WTC11 (cell line): Measurements from ENCODE around the gene NRIP2. TPM values are rescaled to one million over a fixed set of nuclear protein-coding genes. Genes with fewer than 3 reads are reported as not detected.

ENCODE experiments used
- ATF1 ChIP-seq: sonication (generic); formaldehyde crosslinking; IDR thresholded peaks from 2 replicates; pipeline ENCODE4 v1.8.1; 2023; ENCODE audit warnings: mild to moderate bottlenecking, moderate library complexity, missing genetic modification reagents
- CREM ChIP-seq: sonication (generic); formaldehyde crosslinking; IDR thresholded peaks from 2 replicates; pipeline ENCODE4 v1.8.1; 2022; ENCODE audit warnings: mild to moderate bottlenecking, missing genetic modification reagents, moderate library complexity
- ELF4 ChIP-seq: sonication (generic); formaldehyde crosslinking; IDR thresholded peaks from 2 replicates; pipeline ENCODE4 v1.8.1; 2022; ENCODE audit warnings: low read depth, mild to moderate bottlenecking, moderate library complexity, missing genetic modification reagents
- HMGA2 ChIP-seq: fragments of 250-450 bp; sonication (Bioruptor Pico); IDR thresholded peaks from 2 replicates; pipeline ENCODE4 v1.4.0; 2021; ENCODE audit warnings: mild to moderate bottlenecking, moderate library complexity
- IRF2 ChIP-seq: sonication (generic); formaldehyde crosslinking; IDR thresholded peaks from 2 replicates; pipeline ENCODE4 v1.8.0; 2022; ENCODE audit warnings: low read depth, missing genetic modification reagents, borderline replicate concordance
- KAT7 ChIP-seq: sonication (generic); formaldehyde crosslinking; IDR thresholded peaks from 2 replicates; pipeline ENCODE4 v1.8.1; 2023; ENCODE audit warnings: missing genetic modification reagents, mild to moderate bottlenecking, borderline replicate concordance
- MAX ChIP-seq: sonication (generic); formaldehyde crosslinking; IDR thresholded peaks from 2 replicates; pipeline ENCODE4 v1.8.0; 2022; ENCODE audit warnings: mild to moderate bottlenecking, missing genetic modification reagents
- NFYB ChIP-seq: sonication (generic); formaldehyde crosslinking; conservative IDR thresholded peaks from 2 replicates; pipeline ENCODE4 v1.8.0; 2022; ENCODE audit warnings: low read depth, missing genetic modification reagents
- PRDM15 ChIP-seq: sonication (generic); formaldehyde crosslinking; IDR thresholded peaks from 2 replicates; pipeline ENCODE4 v1.8.0; 2022; ENCODE audit warnings: missing genetic modification reagents
- PRRX2 ChIP-seq: fragments of 250-450 bp; sonication (Bioruptor Pico); IDR thresholded peaks from 2 replicates; pipeline ENCODE4 v1.8.0; 2021; ENCODE audit warnings: mild to moderate bottlenecking
- SMAD3 ChIP-seq: sonication (generic); formaldehyde crosslinking; IDR thresholded peaks from 2 replicates; pipeline ENCODE4 v1.8.0; 2022; ENCODE audit warnings: missing genetic modification reagents, mild to moderate bottlenecking, borderline replicate concordance
- TEAD4 ChIP-seq: sonication (generic); formaldehyde crosslinking; IDR thresholded peaks from 2 replicates; pipeline ENCODE4 v1.8.0; 2022; ENCODE audit warnings: mild to moderate bottlenecking, missing genetic modification reagents
- ZBTB21 ChIP-seq: sonication (generic); formaldehyde crosslinking; IDR thresholded peaks from 2 replicates; pipeline ENCODE4 v1.8.1; 2023; ENCODE audit warnings: mild to moderate bottlenecking, missing genetic modification reagents, borderline replicate concordance
- ZNF232 ChIP-seq: sonication (generic); formaldehyde crosslinking; IDR thresholded peaks from 2 replicates; pipeline ENCODE4 v1.8.0; 2022; ENCODE audit warnings: mild to moderate bottlenecking, missing genetic modification reagents
- ZNF317 ChIP-seq: sonication (generic); formaldehyde crosslinking; IDR thresholded peaks from 2 replicates; pipeline ENCODE4 v1.8.1; 2023; ENCODE audit warnings: low read depth, mild to moderate bottlenecking, moderate library complexity, missing genetic modification reagents, borderline replicate concordance
- ZNF396 ChIP-seq: fragments of 250-450 bp; sonication (Bioruptor Pico); IDR thresholded peaks from 2 replicates; pipeline ENCODE4 v1.8.0; 2021; ENCODE audit warnings: mild to moderate bottlenecking, moderate library complexity, borderline replicate concordance
- ZNF423 ChIP-seq: fragments of 250-450 bp; sonication (Bioruptor Pico); IDR thresholded peaks from 2 replicates; pipeline ENCODE4 v2.1.2; 2022; ENCODE audit warnings: mild to moderate bottlenecking, moderate library complexity
- total RNA-seq: library from RNA; stranded (reverse); gene quantifications from 3 replicates; pipeline ENCODE4 v1.2.3, GENCODE V29; 2021
- TF ChIP-seq, protein P1 (sequence below): fragments of 250-450 bp; sonication (Bioruptor Pico); IDR thresholded peaks from 2 replicates; pipeline ENCODE4 v1.9.0; 2021; ENCODE audit warnings: mild to moderate bottlenecking
- TF ChIP-seq, protein P2 (sequence below): sonication (generic); formaldehyde crosslinking; IDR thresholded peaks from 2 replicates; pipeline ENCODE4 v1.8.0; 2023; ENCODE audit warnings: missing genetic modification reagents
- TF ChIP-seq, protein P3 (sequence below): sonication (generic); formaldehyde crosslinking; IDR thresholded peaks from 2 replicates; pipeline ENCODE4 v1.8.1; 2023; ENCODE audit warnings: mild to moderate bottlenecking, missing genetic modification reagents
- TF ChIP-seq, protein P4 (sequence below): sonication (generic); formaldehyde crosslinking; conservative IDR thresholded peaks from 2 replicates; pipeline ENCODE4 v1.8.1; 2023; ENCODE audit warnings: mild to moderate bottlenecking, low read depth, missing genetic modification reagents, moderate library complexity
- TF ChIP-seq, protein P5 (sequence below): sonication (generic); formaldehyde crosslinking; IDR thresholded peaks from 2 replicates; pipeline ENCODE4 v1.8.0; 2023; ENCODE audit warnings: missing genetic modification reagents, mild to moderate bottlenecking, borderline replicate concordance

The NRIP2 gene
- total RNA-seq, 1 experiment from 2014 or later = not detected

- TF ChIP-seq, protein P1, sequence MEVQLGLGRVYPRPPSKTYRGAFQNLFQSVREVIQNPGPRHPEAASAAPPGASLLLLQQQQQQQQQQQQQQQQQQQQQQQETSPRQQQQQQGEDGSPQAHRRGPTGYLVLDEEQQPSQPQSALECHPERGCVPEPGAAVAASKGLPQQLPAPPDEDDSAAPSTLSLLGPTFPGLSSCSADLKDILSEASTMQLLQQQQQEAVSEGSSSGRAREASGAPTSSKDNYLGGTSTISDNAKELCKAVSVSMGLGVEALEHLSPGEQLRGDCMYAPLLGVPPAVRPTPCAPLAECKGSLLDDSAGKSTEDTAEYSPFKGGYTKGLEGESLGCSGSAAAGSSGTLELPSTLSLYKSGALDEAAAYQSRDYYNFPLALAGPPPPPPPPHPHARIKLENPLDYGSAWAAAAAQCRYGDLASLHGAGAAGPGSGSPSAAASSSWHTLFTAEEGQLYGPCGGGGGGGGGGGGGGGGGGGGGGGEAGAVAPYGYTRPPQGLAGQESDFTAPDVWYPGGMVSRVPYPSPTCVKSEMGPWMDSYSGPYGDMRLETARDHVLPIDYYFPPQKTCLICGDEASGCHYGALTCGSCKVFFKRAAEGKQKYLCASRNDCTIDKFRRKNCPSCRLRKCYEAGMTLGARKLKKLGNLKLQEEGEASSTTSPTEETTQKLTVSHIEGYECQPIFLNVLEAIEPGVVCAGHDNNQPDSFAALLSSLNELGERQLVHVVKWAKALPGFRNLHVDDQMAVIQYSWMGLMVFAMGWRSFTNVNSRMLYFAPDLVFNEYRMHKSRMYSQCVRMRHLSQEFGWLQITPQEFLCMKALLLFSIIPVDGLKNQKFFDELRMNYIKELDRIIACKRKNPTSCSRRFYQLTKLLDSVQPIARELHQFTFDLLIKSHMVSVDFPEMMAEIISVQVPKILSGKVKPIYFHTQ (CRISPR knock-in tag) = no peak
- TF ChIP-seq KAT7 (CRISPR knock-in tag) (no peak; the same call in 1 of the 2 replicates), PRDM15 (CRISPR knock-in tag) (no peak), ELF4 (CRISPR knock-in tag) (peak; percentile 88; the same call in 1 of the 2 replicates), IRF2 (no peak), MAX (CRISPR knock-in tag) (peak; percentile 70; the same call in 1 of the 2 replicates), ZNF423 (CRISPR knock-in tag) (no peak), NFYB (peak; percentile 35; the same call in 1 of the 2 replicates), HMGA2 (CRISPR knock-in tag) (no peak), PRRX2 (CRISPR knock-in tag) (no peak), TEAD4 (CRISPR knock-in tag) (no peak), ZNF232 (CRISPR knock-in tag) (peak; percentile 9; the same call in 1 of the 2 replicates), ZNF317 (CRISPR knock-in tag) (no peak), ATF1 (CRISPR knock-in tag) (no peak), SMAD3 (no peak; the same call in 1 of the 2 replicates), ZBTB21 (CRISPR knock-in tag) (peak; percentile 73; the same call in 1 of the 2 replicates), CREM (CRISPR knock-in tag) (no peak), ZNF396 (CRISPR knock-in tag) (no peak)
- TF ChIP-seq, protein P2, sequence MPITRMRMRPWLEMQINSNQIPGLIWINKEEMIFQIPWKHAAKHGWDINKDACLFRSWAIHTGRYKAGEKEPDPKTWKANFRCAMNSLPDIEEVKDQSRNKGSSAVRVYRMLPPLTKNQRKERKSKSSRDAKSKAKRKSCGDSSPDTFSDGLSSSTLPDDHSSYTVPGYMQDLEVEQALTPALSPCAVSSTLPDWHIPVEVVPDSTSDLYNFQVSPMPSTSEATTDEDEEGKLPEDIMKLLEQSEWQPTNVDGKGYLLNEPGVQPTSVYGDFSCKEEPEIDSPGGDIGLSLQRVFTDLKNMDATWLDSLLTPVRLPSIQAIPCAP (CRISPR knock-in tag) = peak; percentile 90
- TF ChIP-seq, protein P3, sequence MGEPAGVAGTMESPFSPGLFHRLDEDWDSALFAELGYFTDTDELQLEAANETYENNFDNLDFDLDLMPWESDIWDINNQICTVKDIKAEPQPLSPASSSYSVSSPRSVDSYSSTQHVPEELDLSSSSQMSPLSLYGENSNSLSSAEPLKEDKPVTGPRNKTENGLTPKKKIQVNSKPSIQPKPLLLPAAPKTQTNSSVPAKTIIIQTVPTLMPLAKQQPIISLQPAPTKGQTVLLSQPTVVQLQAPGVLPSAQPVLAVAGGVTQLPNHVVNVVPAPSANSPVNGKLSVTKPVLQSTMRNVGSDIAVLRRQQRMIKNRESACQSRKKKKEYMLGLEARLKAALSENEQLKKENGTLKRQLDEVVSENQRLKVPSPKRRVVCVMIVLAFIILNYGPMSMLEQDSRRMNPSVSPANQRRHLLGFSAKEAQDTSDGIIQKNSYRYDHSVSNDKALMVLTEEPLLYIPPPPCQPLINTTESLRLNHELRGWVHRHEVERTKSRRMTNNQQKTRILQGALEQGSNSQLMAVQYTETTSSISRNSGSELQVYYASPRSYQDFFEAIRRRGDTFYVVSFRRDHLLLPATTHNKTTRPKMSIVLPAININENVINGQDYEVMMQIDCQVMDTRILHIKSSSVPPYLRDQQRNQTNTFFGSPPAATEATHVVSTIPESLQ (CRISPR knock-in tag) = no peak
- TF ChIP-seq, protein P4, sequence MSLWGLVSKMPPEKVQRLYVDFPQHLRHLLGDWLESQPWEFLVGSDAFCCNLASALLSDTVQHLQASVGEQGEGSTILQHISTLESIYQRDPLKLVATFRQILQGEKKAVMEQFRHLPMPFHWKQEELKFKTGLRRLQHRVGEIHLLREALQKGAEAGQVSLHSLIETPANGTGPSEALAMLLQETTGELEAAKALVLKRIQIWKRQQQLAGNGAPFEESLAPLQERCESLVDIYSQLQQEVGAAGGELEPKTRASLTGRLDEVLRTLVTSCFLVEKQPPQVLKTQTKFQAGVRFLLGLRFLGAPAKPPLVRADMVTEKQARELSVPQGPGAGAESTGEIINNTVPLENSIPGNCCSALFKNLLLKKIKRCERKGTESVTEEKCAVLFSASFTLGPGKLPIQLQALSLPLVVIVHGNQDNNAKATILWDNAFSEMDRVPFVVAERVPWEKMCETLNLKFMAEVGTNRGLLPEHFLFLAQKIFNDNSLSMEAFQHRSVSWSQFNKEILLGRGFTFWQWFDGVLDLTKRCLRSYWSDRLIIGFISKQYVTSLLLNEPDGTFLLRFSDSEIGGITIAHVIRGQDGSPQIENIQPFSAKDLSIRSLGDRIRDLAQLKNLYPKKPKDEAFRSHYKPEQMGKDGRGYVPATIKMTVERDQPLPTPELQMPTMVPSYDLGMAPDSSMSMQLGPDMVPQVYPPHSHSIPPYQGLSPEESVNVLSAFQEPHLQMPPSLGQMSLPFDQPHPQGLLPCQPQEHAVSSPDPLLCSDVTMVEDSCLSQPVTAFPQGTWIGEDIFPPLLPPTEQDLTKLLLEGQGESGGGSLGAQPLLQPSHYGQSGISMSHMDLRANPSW (CRISPR knock-in tag) = 0 out of 2 replicates have a peak, but pooled peaks have one; percentile 41
- TF ChIP-seq, protein P5, sequence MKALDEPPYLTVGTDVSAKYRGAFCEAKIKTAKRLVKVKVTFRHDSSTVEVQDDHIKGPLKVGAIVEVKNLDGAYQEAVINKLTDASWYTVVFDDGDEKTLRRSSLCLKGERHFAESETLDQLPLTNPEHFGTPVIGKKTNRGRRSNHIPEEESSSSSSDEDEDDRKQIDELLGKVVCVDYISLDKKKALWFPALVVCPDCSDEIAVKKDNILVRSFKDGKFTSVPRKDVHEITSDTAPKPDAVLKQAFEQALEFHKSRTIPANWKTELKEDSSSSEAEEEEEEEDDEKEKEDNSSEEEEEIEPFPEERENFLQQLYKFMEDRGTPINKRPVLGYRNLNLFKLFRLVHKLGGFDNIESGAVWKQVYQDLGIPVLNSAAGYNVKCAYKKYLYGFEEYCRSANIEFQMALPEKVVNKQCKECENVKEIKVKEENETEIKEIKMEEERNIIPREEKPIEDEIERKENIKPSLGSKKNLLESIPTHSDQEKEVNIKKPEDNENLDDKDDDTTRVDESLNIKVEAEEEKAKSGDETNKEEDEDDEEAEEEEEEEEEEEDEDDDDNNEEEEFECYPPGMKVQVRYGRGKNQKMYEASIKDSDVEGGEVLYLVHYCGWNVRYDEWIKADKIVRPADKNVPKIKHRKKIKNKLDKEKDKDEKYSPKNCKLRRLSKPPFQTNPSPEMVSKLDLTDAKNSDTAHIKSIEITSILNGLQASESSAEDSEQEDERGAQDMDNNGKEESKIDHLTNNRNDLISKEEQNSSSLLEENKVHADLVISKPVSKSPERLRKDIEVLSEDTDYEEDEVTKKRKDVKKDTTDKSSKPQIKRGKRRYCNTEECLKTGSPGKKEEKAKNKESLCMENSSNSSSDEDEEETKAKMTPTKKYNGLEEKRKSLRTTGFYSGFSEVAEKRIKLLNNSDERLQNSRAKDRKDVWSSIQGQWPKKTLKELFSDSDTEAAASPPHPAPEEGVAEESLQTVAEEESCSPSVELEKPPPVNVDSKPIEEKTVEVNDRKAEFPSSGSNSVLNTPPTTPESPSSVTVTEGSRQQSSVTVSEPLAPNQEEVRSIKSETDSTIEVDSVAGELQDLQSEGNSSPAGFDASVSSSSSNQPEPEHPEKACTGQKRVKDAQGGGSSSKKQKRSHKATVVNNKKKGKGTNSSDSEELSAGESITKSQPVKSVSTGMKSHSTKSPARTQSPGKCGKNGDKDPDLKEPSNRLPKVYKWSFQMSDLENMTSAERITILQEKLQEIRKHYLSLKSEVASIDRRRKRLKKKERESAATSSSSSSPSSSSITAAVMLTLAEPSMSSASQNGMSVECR (CRISPR knock-in tag) = peak; percentile 79; the same call in 1 of the 2 replicates
Measured at GRCh38 chr12:2794736-2795289, 40.0 kb downstream of the NRIP2 start, which contains the start of gene FKBP4 (continued).
